Measurements from ENCODE around the gene KAT14.

- TF ChIP-seq POLR2AphosphoS5 (IDR thresholded peaks at IDR 0.05) = no peak
- TF ChIP-seq CTCF (IDR thresholded peaks at IDR 0.05) = no peak
- TF ChIP-seq POLR2A (IDR thresholded peaks at IDR 0.05) = no peak
Measured at GRCh38 chr20:18154342-18154741, 16.7 kb downstream of the KAT14 start.
